LNCAP (cell line): ENCODE results near the gene SLC2A4.

Experiments used
- TF ChIP-seq, protein P1 (sequence below): fragments of 450-650 bp; IDR thresholded peaks from 2 replicates; pipeline ENCODE4 v1.5.1; 2017; ENCODE audit warnings: mild to moderate bottlenecking

Gene SLC2A4

DNA sequence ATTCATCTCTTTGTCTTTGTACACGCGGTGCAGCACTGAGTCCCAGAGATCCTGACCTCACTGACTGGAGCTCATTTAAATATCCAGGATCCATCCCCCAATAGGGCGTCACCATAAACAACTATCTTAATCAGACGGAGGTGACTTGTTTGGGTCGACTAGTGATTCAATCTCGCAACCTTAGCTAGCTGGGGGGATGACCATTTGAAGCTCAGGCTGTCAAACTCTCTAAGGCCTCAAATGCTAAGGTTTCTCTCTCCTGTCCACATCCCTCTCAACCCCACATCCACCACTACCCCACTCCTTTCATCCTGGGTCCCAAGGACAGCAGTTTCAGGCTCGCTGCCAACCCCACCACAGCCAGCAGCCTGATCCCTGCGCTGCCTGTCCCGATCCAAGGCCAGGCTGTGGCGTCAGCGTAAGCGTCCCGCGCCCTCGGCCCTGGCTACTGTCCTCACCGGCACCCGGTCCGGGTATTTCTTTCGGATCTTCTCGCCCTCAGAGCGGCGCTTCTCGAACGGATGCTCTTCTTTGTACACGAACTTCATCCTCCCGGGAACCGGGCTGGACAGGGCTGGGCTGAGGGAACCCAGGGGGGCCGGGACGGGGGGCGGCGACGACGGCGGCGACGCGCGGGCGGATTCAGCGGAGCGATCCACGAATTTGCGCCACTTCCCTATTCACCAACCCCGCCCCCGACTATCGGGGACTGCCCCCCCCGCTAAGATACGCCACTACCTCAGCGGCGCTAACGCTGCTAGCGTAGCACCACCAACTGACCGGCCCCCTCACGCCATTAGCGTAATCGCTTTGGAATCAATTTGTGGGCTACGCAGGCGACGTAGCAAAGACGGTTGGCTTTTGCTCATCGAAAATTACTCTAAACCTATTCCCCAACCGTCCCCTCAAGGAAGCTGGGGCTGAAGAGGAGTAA lies 39.5 kb upstream of the SLC2A4 start, which contains the start of gene GABARAP:
GABARAP (minus strand) TSS at position 667 of the 934 bp plus-strand sequence; CDS start at position 548, 119 bp downstream.
- TF ChIP-seq, protein P1, sequence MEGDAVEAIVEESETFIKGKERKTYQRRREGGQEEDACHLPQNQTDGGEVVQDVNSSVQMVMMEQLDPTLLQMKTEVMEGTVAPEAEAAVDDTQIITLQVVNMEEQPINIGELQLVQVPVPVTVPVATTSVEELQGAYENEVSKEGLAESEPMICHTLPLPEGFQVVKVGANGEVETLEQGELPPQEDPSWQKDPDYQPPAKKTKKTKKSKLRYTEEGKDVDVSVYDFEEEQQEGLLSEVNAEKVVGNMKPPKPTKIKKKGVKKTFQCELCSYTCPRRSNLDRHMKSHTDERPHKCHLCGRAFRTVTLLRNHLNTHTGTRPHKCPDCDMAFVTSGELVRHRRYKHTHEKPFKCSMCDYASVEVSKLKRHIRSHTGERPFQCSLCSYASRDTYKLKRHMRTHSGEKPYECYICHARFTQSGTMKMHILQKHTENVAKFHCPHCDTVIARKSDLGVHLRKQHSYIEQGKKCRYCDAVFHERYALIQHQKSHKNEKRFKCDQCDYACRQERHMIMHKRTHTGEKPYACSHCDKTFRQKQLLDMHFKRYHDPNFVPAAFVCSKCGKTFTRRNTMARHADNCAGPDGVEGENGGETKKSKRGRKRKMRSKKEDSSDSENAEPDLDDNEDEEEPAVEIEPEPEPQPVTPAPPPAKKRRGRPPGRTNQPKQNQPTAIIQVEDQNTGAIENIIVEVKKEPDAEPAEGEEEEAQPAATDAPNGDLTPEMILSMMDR, result no peak

DNA sequence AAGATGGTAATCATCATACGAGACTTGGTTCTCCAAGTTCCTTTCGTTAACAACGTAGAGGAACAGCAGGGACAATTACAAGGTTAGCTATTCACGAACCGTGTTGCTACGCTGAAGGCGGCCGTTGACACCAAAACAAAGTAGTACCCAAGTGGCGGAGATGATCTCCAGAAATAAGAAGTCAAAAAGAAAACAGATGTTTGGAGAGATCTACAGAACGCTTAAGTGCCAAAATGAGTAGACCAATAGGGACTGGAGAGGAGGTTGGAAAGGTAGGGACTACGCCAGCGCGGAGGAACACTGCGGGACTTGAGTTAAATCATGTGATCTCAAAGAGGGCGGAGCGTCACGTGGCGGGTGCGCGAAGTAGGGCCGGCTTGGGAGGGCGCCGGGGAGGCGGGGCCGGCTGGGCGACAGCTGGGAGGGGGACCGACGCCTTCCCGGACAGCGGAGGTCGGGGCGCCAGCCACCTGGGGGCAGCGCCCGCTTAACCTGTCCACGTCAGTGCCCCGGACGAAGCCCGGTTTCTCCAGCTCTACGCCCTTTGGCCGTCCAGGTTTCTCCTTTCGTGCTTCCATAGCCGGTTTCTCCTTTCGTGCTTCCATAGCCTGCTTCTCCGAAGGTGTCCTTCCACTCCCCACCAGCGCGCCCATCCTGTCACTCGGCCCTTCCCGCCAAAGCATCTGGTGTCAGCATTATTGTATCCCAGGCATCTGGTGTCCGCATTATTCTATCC lies 38.6 kb upstream of the SLC2A4 start:
- TF ChIP-seq, protein P1, result no peak

DNA sequence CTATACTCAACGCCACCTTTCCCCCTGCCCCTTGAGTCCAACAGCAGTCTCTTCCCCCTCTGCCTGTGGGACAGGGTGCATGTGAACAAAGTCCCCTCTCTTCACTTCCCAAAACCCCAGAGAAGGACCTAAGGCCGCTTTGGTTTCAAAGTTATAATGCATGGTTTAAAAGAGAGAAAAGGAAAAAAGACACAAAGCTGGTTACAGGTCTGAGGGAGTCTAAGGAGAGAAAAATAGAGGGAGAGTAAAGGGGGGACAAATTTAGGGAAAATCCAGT lies 38.1 kb upstream of the SLC2A4 start:
- TF ChIP-seq, protein P1, result no peak

DNA sequence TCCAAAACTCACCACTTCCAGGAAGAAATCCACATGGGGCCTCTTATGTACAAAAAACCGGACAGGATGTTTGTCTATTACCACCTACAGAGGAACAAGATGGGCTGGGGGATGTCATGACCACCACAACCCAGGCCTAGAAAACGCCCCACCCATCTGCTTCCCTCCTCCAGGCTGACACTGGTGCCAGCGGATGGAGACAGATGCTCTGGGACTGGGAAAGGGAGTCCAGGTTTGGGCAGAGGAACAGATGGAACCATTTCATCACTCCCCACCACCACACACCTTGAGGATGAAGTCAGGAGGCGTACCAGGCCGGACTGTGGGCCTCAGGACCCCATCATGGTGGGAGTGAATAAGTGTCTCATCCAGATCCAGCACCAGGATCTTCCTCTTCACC lies 34.7 kb upstream of the SLC2A4 start:
- TF ChIP-seq, protein P1, result no peak

DNA sequence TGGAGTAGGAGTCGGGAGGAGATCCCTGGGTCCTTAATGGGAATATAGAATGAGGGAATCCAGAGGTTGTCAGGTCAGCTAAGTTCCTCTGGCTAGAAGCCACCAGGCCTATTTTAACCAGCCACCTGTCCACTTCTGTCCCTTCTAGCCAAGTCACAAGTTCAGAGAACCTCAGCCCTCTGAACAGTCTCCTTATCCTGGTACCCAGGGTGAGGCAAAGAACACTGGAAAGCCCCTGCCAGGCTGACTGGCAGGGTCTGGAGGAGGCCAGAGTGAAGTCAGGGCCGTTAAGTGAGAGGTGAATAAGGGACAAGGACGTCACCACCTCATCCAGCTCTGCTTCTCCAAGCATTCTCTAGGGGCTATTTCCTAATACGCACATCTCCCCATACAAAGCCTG lies 32.7 kb upstream of the SLC2A4 start:
- TF ChIP-seq, protein P1, result no peak

DNA sequence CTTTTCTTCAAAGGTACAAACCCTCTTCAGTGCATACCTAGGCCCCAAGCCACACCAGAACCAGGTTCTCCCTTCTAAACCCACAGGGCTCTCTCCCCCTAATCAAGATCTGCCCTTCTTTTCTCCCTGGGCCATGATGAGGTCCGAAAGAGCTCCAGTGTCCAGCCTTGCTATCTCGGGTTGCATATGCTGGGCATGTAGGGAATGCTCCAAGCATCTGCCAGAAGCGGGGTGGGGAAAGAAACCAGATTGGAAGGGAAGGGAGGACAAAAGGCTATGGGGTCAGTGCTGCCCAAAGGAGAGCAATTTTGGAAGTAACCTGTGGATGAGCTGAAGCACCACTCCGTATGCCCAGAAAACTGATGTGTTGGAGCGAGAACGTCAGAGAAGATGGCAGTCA lies 32.3 kb upstream of the SLC2A4 start:
- TF ChIP-seq, protein P1, result no peak

DNA sequence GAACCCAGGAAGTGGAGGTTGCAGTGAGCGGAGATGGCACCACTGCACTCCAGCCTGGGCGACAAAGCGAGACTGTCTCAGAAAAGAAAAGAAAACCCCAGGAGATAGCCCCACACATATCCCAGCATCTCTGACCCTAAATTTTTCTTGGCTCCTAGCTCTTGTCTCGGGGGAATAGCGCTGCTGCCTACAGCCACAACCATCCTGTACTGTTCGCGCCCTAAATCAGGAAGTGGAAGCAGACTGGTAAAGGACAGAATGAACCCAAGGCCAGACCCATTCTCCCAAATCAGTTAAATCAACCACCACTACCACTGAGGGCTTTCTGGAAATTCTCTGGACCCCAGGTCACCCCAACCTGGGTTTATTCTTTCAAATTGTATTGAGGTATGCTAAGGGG lies 31.7 kb upstream of the SLC2A4 start:
- TF ChIP-seq, protein P1, result no peak
